ENCODE data around the gene EPS8. TPM values are rescaled to one million over a fixed set of nuclear protein-coding genes. Genes with fewer than 3 reads are reported as not detected.

EPS8 gene
- total RNA-seq, 1 donor from 2014 or later, result 58.2 TPM

- intact Hi-C loops (cut with DNase I), result no loop called here
- TF ChIP-seq CTCF (IDR thresholded peaks at IDR 0.05), result no peak
- no peak overlapping the region for H3K4me3 ChIP-seq
- no peaks in the 10 kb centered on the region for H3K27me3 ChIP-seq
- H3K36me3 ChIP-seq, result no peaks in the 10 kb centered on the region
- peaks cover 21% of the 10 kb centered on the region for H3K4me1 ChIP-seq
- no peak for ATAC-seq
- DNase-seq, result no peak
- H3K9me3 ChIP-seq, result no peaks in the 10 kb centered on the region
- no peak overlapping the region for H3K27ac ChIP-seq
Measured at GRCh38 chr12:15722951-15723350, 66.2 kb downstream of the EPS8 start.

GRCh38 chr12:15721316-15722115 lies 67.7 kb downstream of the EPS8 start:
- intact Hi-C loops (cut with DNase I), result no loop called here
- ATAC-seq (no peak), DNase-seq (no peak)
- H3K27ac ChIP-seq, result no peak overlapping the region
- H3K36me3 ChIP-seq, result no peaks in the 10 kb centered on the region
- H3K4me1 ChIP-seq, result peaks cover 21% of the 10 kb centered on the region
- no peak for TF ChIP-seq CTCF (IDR thresholded peaks at IDR 0.05)
- H3K27me3 ChIP-seq, result no peaks in the 10 kb centered on the region
- no peak overlapping the region for H3K4me3 ChIP-seq
- no peaks in the 10 kb centered on the region for H3K9me3 ChIP-seq

GRCh38 chr12:15720295-15720694 lies 68.9 kb downstream of the EPS8 start:
- ATAC-seq (no peak), DNase-seq (no peak)
- Histone ChIP-seq H3K27me3 (no peaks in the 10 kb centered on the region), H3K27ac (no peak overlapping the region), H3K36me3 (no peaks in the 10 kb centered on the region), H3K4me3 (no peak overlapping the region), H3K4me1 (peaks cover 12% of the 10 kb centered on the region), H3K9me3 (no peaks in the 10 kb centered on the region)
- intact Hi-C loops (cut with DNase I), result no loop called here
- TF ChIP-seq CTCF (IDR thresholded peaks at IDR 0.05), result no peak

GRCh38 chr12:15719230-15719629 lies 70.0 kb downstream of the EPS8 start:
- H3K27ac ChIP-seq, result no peak overlapping the region
- DNase-seq (no peak), ATAC-seq (no peak)
- no peaks in the 10 kb centered on the region for H3K27me3 ChIP-seq
- H3K9me3 ChIP-seq, result no peaks in the 10 kb centered on the region
- H3K4me3 ChIP-seq, result no peak overlapping the region
- H3K4me1 ChIP-seq, result peaks cover 12% of the 10 kb centered on the region
- no peak for TF ChIP-seq CTCF (IDR thresholded peaks at IDR 0.05)
- H3K36me3 ChIP-seq, result no peaks in the 10 kb centered on the region
- intact Hi-C loops (cut with DNase I), result no loop called here

- Histone ChIP-seq H3K4me3 (no peak overlapping the region), H3K36me3 (no peaks in the 10 kb centered on the region), H3K27ac (peak overlapping the region; percentile 48), H3K9me3 (no peaks in the 10 kb centered on the region), H3K4me1 (peaks cover 17% of the 10 kb centered on the region), H3K27me3 (no peaks in the 10 kb centered on the region)
- DNase-seq (no peak), ATAC-seq (no peak)
- TF ChIP-seq CTCF (IDR thresholded peaks at IDR 0.05), result no peak
- intact Hi-C loops (cut with DNase I), result no loop called here
Measured at GRCh38 chr12:15717940-15718567, 71.1 kb downstream of the EPS8 start.
